EH (cell line): ENCODE results near the gene PNPLA7.
A peak's percentile ranks its signal among the peaks of the same experiment; 100 is the strongest.
"Not testable (repeated sequence)": the region's sequence is repeated elsewhere in the genome, so short reads cannot be mapped to it uniquely, and the experiment has no call there.

ENCODE experiments used
- DNase-seq: peaks from one replicate; pipeline ENCODE4 v3.0.0-alpha.2; 2015; ENCODE audit warnings: low read depth

PNPLA7 gene

GRCh38 chr9:137460363-137461315 lies 89.6 kb downstream of the PNPLA7 start:
- no peak for DNase-seq

GRCh38 chr9:137459601-137460362 lies 90.4 kb downstream of the PNPLA7 start:
- no peak for DNase-seq

- peak; percentile 91 for DNase-seq
Measured at GRCh38 chr9:137459152-137459600, 91.0 kb downstream of the PNPLA7 start, which contains the start of gene NSMF. NSMF (minus strand) TSS chr9:137459334; CDS start chr9:137459102, 232 bp downstream.

GRCh38 chr9:137458194-137459151 lies 91.7 kb downstream of the PNPLA7 start:
- peak; percentile 36 for DNase-seq

- no peak for DNase-seq
Measured at GRCh38 chr9:137457406-137458193, 92.6 kb downstream of the PNPLA7 start.

GRCh38 chr9:137456864-137457405 lies 93.3 kb downstream of the PNPLA7 start:
- DNase-seq: no peak

GRCh38 chr9:137456061-137456863 lies 93.9 kb downstream of the PNPLA7 start:
- DNase-seq: peak; percentile 54

GRCh38 chr9:137455359-137455991 lies 94.7 kb downstream of the PNPLA7 start:
- DNase-seq: no peak

- DNase-seq: no peak
Measured at GRCh38 chr9:137454597-137455358, 95.4 kb downstream of the PNPLA7 start.

GRCh38 chr9:137454145-137454596 lies 96.0 kb downstream of the PNPLA7 start:
- peak; percentile 22 for DNase-seq

- peak; percentile 79 for DNase-seq
Measured at GRCh38 chr9:137453643-137454081, 96.5 kb downstream of the PNPLA7 start.

- no peak for DNase-seq
Measured at GRCh38 chr9:137452761-137453642, 97.2 kb downstream of the PNPLA7 start.

- DNase-seq: no peak
Measured at GRCh38 chr9:137452006-137452760, 98.0 kb downstream of the PNPLA7 start.

- DNase-seq: not testable (repeated sequence)
Measured at GRCh38 chr9:137451264-137452005, 98.8 kb downstream of the PNPLA7 start.

- DNase-seq: not testable (repeated sequence)
Measured at GRCh38 chr9:137450539-137451222, 99.5 kb downstream of the PNPLA7 start.
